Tibial artery (tissue), 4 donors: ENCODE data around the gene CDH18.

Experiments
- DNase-seq, 2 donors: peaks; one replicate each; pipeline ENCODE4 v3.0.0-alpha.2; 2019
- H3K27ac ChIP-seq, 2 donors: fragments of 200-600 bp; sonication (generic) in 1 of 2; 1 replicate in 1 of 2; 2 replicates in 1 of 2; pipeline ENCODE4 v1.5.1; 2018 to 2019; ENCODE audit warnings: mild to moderate bottlenecking in 1 of 2
- H3K27me3 ChIP-seq, 2 donors: fragments of 200-600 bp; sonication (generic) in 1 of 2; one replicate each; pipeline versions ENCODE4 v1.5.1 to v1.6.0; 2016 to 2019
- H3K36me3 ChIP-seq, 3 donors: fragments of 200-600 bp; sonication (generic) in 2 of 3; one replicate each; pipeline ENCODE4 v1.5.1; 2016 to 2019; ENCODE audit warnings: mild to moderate bottlenecking in 2 of 3
- H3K4me1 ChIP-seq, 4 donors: fragments of 200-600 bp; sonication (generic) in 2 of 4; 1 replicate in 3 of 4; 2 replicates in 1 of 4; pipeline ENCODE4 v1.5.1; 2016 to 2019
- H3K4me3 ChIP-seq, 2 donors: fragments of 200-600 bp; sonication (generic) in 1 of 2; 1 replicate in 1 of 2; 2 replicates in 1 of 2; pipeline ENCODE4 v1.5.1; 2018 to 2019; ENCODE audit warnings: mild to moderate bottlenecking in 2 of 2
- H3K9me3 ChIP-seq, 3 donors: fragments of 200-600 bp; sonication (generic) in 1 of 3; one replicate each; pipeline ENCODE4 v1.5.1; 2016 to 2019
- CTCF ChIP-seq, 2 experiments: fragments of 200-600 bp in 1 of 2; fragments of 450-650 bp in 1 of 2; IDR thresholded peaks; one replicate each; pipeline ENCODE4 v1.5.1; 2017 to 2019; ENCODE audit warnings: antibody characterized with exemption in 2 of 2, mild to moderate bottlenecking in 1 of 2, moderate library complexity in 1 of 2
- intact Hi-C: fragments of 100-400 bp; cut with DNase I; formaldehyde crosslinking; loops from one replicate; pipeline ENCODE4 v1.15.0; 2023; ENCODE audit warnings: low total_unique reads

CDH18 gene

GRCh38 chr5:19928562-19929421 is 59.2 kb downstream of the CDH18 start:
- no peak for TF ChIP-seq CTCF (IDR thresholded peaks at IDR 0.05)
- no peaks in the 10 kb centered on the region for H3K36me3 ChIP-seq
- intact Hi-C loops = no loop called here
- H3K4me3 ChIP-seq = no peak overlapping the region
- H3K4me1 ChIP-seq = no peaks in the 10 kb centered on the region
- H3K27ac ChIP-seq = no peak overlapping the region
- no peaks in the 10 kb centered on the region for H3K9me3 ChIP-seq
- no peaks in the 10 kb centered on the region for H3K27me3 ChIP-seq
- DNase-seq = no peak

- Histone ChIP-seq H3K4me3 (no peak overlapping the region), H3K27me3 (no peaks in the 10 kb centered on the region), H3K36me3 (no peaks in the 10 kb centered on the region), H3K9me3 (no peaks in the 10 kb centered on the region), H3K4me1 (no peaks in the 10 kb centered on the region), H3K27ac (no peak overlapping the region)
- intact Hi-C loops = no loop called here
- no peak for DNase-seq
- TF ChIP-seq CTCF (IDR thresholded peaks at IDR 0.05) = no peak
Observed at GRCh38 chr5:19927919-19928318, 60.1 kb downstream of the CDH18 start.

GRCh38 chr5:19927170-19927569 is 60.8 kb downstream of the CDH18 start:
- no peak overlapping the region for H3K4me3 ChIP-seq
- no peak overlapping the region for H3K27ac ChIP-seq
- DNase-seq = no peak
- intact Hi-C loops = no loop called here
- no peaks in the 10 kb centered on the region for H3K36me3 ChIP-seq
- no peaks in the 10 kb centered on the region for H3K9me3 ChIP-seq
- no peaks in the 10 kb centered on the region for H3K4me1 ChIP-seq
- no peak for TF ChIP-seq CTCF (IDR thresholded peaks at IDR 0.05)
- no peaks in the 10 kb centered on the region for H3K27me3 ChIP-seq

- H3K4me3 ChIP-seq = no peak overlapping the region
- no peaks in the 10 kb centered on the region for H3K36me3 ChIP-seq
- no peak for DNase-seq
- intact Hi-C loops = no loop called here
- no peaks in the 10 kb centered on the region for H3K9me3 ChIP-seq
- no peak overlapping the region for H3K27ac ChIP-seq
- no peak for TF ChIP-seq CTCF (IDR thresholded peaks at IDR 0.05)
- H3K27me3 ChIP-seq = no peaks in the 10 kb centered on the region
- no peaks in the 10 kb centered on the region for H3K4me1 ChIP-seq
Observed at GRCh38 chr5:19923742-19924141, 64.3 kb downstream of the CDH18 start.

- H3K27ac ChIP-seq = no peak overlapping the region
- H3K36me3 ChIP-seq = no peaks in the 10 kb centered on the region
- no peaks in the 10 kb centered on the region for H3K9me3 ChIP-seq
- no peak for DNase-seq
- H3K4me1 ChIP-seq = no peaks in the 10 kb centered on the region
- no peak overlapping the region for H3K4me3 ChIP-seq
- TF ChIP-seq CTCF (IDR thresholded peaks at IDR 0.05) = no peak
- intact Hi-C loops = no loop called here
- H3K27me3 ChIP-seq = no peaks in the 10 kb centered on the region
Observed at GRCh38 chr5:19920761-19921160, 67.2 kb downstream of the CDH18 start.
